Mammary epithelial cell (primary cell): Measurements from ENCODE around the gene GPX1.

Experiments used
- CTCF ChIP-seq, 2 donors: IDR thresholded peaks in 1 of 2; conservative IDR thresholded peaks in 1 of 2; 2 replicates each; pipeline ENCODE4 v1.5.1; 2011 to 2012; ENCODE audit warnings: inconsistent platforms in 2 of 2, low read length in 2 of 2, mild to moderate bottlenecking in 2 of 2, control low read depth in 1 of 2, low read depth in 1 of 2; ENCODE audit not compliant: insufficient read depth in 1 of 2; ENCODE audit errors: extremely low read depth in 1 of 2
- EZH2 ChIP-seq: IDR thresholded peaks from 2 replicates; pipeline ENCODE4 v1.6.1; 2012; ENCODE audit warnings: low read length, inconsistent platforms, borderline replicate concordance

GRCh38 chr3:49339941-49340800 lies 18.0 kb downstream of the GPX1 start, which contains the start of gene USP4:
- TF ChIP-seq EZH2 (no peak), CTCF (conservative IDR thresholded peaks at IDR 0.05 in 1 of 2, IDR thresholded peaks at IDR 0.05 in 1 of 2; ENCODE audit: extremely low read depth in 1 of 2, insufficient read depth in 1 of 2, low read depth in 1 of 2, low read length in 2 of 2) (peak; percentile 31 to 58)
